GM12875 (cell line): ENCODE data around the gene BBX.

ENCODE experiments used
- H3K4me3 ChIP-seq: one replicate; pipeline ENCODE4 v1.5.1; 2011; ENCODE audit warnings: low read depth, low read length, control low read depth
- TF ChIP-seq, protein P1 (sequence below): IDR thresholded peaks from 2 replicates; pipeline ENCODE4 v1.5.1; 2011; ENCODE audit warnings: low read depth, mild to moderate bottlenecking, control low read depth, inconsistent platforms, low read length, moderate library complexity, borderline replicate concordance; ENCODE audit not compliant: insufficient read depth

BBX gene

DNA sequence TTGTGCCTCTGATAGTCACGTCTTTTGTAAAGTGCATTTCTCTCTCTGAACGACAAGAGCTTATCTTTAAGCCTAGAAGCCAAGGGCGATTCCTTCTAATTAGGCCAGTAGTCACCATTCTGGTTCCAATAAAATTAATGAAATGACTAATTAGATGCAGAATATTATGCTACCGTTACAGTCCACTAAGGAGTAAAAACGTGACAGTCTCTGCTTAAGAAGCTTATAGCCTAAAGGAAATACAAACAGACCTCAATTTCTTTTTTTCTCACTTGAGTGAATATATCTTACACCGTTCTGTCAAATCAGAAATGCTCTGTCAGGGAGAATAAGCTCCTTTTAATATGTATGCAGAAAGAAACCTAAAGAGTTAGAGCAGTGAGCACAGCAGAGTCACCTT lies 332.0 kb downstream of the BBX start:
- no peak overlapping the region for H3K4me3 ChIP-seq
- TF ChIP-seq, protein P1, sequence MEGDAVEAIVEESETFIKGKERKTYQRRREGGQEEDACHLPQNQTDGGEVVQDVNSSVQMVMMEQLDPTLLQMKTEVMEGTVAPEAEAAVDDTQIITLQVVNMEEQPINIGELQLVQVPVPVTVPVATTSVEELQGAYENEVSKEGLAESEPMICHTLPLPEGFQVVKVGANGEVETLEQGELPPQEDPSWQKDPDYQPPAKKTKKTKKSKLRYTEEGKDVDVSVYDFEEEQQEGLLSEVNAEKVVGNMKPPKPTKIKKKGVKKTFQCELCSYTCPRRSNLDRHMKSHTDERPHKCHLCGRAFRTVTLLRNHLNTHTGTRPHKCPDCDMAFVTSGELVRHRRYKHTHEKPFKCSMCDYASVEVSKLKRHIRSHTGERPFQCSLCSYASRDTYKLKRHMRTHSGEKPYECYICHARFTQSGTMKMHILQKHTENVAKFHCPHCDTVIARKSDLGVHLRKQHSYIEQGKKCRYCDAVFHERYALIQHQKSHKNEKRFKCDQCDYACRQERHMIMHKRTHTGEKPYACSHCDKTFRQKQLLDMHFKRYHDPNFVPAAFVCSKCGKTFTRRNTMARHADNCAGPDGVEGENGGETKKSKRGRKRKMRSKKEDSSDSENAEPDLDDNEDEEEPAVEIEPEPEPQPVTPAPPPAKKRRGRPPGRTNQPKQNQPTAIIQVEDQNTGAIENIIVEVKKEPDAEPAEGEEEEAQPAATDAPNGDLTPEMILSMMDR = no peak

DNA sequence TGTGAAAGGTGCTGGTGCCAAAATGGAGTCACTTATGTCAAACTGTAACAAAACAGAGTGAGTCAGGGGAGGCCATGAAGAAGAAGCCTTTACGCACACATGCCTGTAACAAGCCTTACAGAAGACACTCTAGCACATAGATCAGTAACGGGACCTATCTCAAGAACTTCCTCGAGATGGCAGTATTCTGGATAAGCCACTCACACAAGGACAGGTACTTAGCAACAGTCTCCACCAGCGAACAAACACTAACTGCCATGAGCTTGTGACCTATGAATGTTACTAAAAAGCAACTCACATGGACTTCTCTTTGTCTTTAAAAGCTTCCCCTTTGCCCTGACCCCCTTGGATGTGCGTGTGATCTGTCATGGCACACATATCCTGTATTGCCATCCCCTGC lies 332.9 kb downstream of the BBX start:
- TF ChIP-seq, protein P1 = peak; percentile 59

DNA sequence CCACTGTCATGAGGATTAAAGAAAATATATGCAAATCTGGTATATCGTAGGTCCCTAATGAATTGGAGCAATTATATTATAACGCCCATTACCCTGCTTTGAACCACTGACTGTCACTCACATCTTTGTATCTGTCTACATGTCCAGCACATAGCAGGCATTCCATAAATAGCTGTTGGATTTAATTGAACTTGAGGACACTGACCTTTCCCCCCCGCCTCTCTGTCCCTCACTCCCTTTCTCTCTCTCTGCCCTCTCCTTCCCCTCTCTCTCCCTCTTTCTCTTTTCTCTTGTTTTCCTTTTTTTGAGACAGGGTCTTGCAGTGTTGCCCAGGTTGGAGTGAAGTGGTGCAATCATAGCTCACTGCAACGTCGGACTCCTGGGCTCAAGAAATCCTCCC lies 335.1 kb downstream of the BBX start:
- TF ChIP-seq, protein P1 = no peak
- no peak overlapping the region for H3K4me3 ChIP-seq

More for the DNA sequence above, 332.9 kb downstream of the BBX start:
- no peak overlapping the region for H3K4me3 ChIP-seq

DNA sequence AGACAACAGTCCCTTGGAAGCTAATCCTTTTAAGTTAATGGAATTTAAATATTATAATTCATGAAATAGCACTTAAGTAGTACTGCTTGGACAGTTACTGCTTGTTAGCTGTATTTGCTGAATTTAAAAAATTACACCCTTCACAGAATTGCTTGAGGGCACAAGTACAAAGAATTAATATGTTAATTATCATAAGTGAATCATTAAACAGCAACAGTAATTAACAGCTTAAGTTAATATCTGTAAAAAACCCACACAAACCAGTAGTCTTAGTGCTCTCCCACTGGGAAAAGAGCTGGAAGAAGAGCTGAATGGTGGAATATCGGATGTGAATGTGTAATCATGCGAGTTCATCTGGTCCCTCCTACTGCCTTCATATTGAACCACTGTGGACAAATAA lies 336.1 kb downstream of the BBX start:
- TF ChIP-seq, protein P1 = no peak
- no peak overlapping the region for H3K4me3 ChIP-seq
